AG10803 (cell line): Measurements from ENCODE around the gene RAPGEF2.
"Not testable (repeated sequence)": the region's sequence is repeated elsewhere in the genome, so short reads cannot be mapped to it uniquely, and the experiment has no call there.

ENCODE experiments used
- DNase-seq: peaks from one replicate; pipeline ENCODE4 v3.0.0; 2010; ENCODE audit warnings: low read depth
- H3K4me3 ChIP-seq: 2 replicates; pipeline ENCODE4 v1.5.1; 2011; ENCODE audit warnings: mild to moderate bottlenecking, low read length, control low read depth
- CTCF ChIP-seq: conservative IDR thresholded peaks from 2 replicates; pipeline ENCODE4 v1.5.1; 2011; ENCODE audit warnings: mild to moderate bottlenecking, low read length, control low read depth, inconsistent platforms

RAPGEF2 gene

GRCh38 chr4:159079074-159079473 lies 23.8 kb upstream of the RAPGEF2 start:
- TF ChIP-seq CTCF, result no peak
- no peak for DNase-seq
- no peak overlapping the region for H3K4me3 ChIP-seq

- DNase-seq, result no peak
- TF ChIP-seq CTCF, result no peak
- no peak overlapping the region for H3K4me3 ChIP-seq
Measured at GRCh38 chr4:159086606-159087005, 16.3 kb upstream of the RAPGEF2 start.

- H3K4me3 ChIP-seq, result no peak overlapping the region
- TF ChIP-seq CTCF, result no peak
- DNase-seq, result no peak
Measured at GRCh38 chr4:159090255-159090654, 12.6 kb upstream of the RAPGEF2 start.

GRCh38 chr4:159094156-159094555 lies 8.7 kb upstream of the RAPGEF2 start:
- not testable (repeated sequence) for H3K4me3 ChIP-seq, DNase-seq

GRCh38 chr4:159096434-159096833 lies 6.4 kb upstream of the RAPGEF2 start:
- no peak overlapping the region for H3K4me3 ChIP-seq
- TF ChIP-seq CTCF, result no peak
- no peak for DNase-seq

GRCh38 chr4:159097144-159097543 lies 5.7 kb upstream of the RAPGEF2 start:
- no peak overlapping the region for H3K4me3 ChIP-seq
- no peak for TF ChIP-seq CTCF
- DNase-seq, result no peak

GRCh38 chr4:159097785-159098184 lies 5.1 kb upstream of the RAPGEF2 start:
- no peak overlapping the region for H3K4me3 ChIP-seq
- DNase-seq, result no peak
- TF ChIP-seq CTCF, result no peak

- H3K4me3 ChIP-seq, result no peak overlapping the region
- no peak for DNase-seq
- no peak for TF ChIP-seq CTCF
Measured at GRCh38 chr4:159098482-159099127, 4.3 kb upstream of the RAPGEF2 start.
